ENCODE data around the gene CETN1.

GRCh38 chr18:621291-622043 is 41.3 kb downstream of the CETN1 start:
- TF ChIP-seq NFYB (CRISPR knock-in tag; conservative IDR thresholded peaks at IDR 0.05; ENCODE audit: low read depth) (no peak), CTCF (IDR thresholded peaks at IDR 0.05) (no peak), SMAD3 (CRISPR knock-in tag; IDR thresholded peaks at IDR 0.05; ENCODE audit: borderline replicate concordance) (no peak)
- TF ChIP-seq, protein P1, sequence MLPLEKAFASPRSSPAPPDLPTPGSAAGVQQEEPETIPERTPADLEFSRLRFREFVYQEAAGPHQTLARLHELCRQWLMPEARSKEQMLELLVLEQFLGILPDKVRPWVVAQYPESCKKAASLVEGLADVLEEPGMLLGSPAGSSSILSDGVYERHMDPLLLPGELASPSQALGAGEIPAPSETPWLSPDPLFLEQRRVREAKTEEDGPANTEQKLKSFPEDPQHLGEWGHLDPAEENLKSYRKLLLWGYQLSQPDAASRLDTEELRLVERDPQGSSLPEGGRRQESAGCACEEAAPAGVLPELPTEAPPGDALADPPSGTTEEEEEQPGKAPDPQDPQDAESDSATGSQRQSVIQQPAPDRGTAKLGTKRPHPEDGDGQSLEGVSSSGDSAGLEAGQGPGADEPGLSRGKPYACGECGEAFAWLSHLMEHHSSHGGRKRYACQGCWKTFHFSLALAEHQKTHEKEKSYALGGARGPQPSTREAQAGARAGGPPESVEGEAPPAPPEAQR (CRISPR knock-in tag; IDR thresholded peaks at IDR 0.05) = no peak

All from WTC11 (cell line).